A549 (cell line): Measurements from ENCODE around the gene PACS1.

Experiments
- CHD4 ChIP-seq: fragments of 200-600 bp; sonication (generic); IDR thresholded peaks from 2 replicates; pipeline ENCODE4 v1.6.1; 2016; ENCODE audit warnings: antibody characterized with exemption, mild to moderate bottlenecking, borderline replicate concordance
- EP300 ChIP-seq, 2 experiments: fragments of >200 bp; sonication (Bioruptor Twin); formaldehyde crosslinking; IDR thresholded peaks; 2 replicates in 1 of 2; 3 replicates in 1 of 2; pipeline ENCODE4 v1.6.1; 2016 to 2017
- FOSB ChIP-seq: fragments of 250-450 bp; sonication (Bioruptor Pico); IDR thresholded peaks from 2 replicates; pipeline ENCODE4 v1.5.0; 2020; ENCODE audit warnings: mild to moderate bottlenecking, moderate library complexity
- JUNB ChIP-seq: fragments of >200 bp; sonication (Bioruptor Twin); formaldehyde crosslinking; IDR thresholded peaks from 2 replicates; pipeline ENCODE4 v1.6.1; 2016
- KDM1A ChIP-seq: fragments of 200-600 bp; sonication (generic); IDR thresholded peaks from 2 replicates; pipeline ENCODE4 v1.6.1; 2016; ENCODE audit warnings: low read depth, mild to moderate bottlenecking
- MAZ ChIP-seq: fragments of 150-350 bp; IDR thresholded peaks from 2 replicates; pipeline ENCODE4 v1.6.1; 2014; ENCODE audit warnings: antibody characterized with exemption, low read depth, low read length, borderline replicate concordance
- POLR2A ChIP-seq: IDR thresholded peaks from 2 replicates; pipeline ENCODE4 v1.6.1; 2012; ENCODE audit warnings: mild to moderate bottlenecking, low read length
- RFX5 ChIP-seq: fragments of 450-650 bp; IDR thresholded peaks from 2 replicates; pipeline ENCODE4 v1.7.1; 2014; ENCODE audit warnings: antibody characterized with exemption, mild to moderate bottlenecking, moderate library complexity
- TF ChIP-seq, protein P1 (sequence below): fragments of >200 bp; sonication (Bioruptor Twin); formaldehyde crosslinking; IDR thresholded peaks from 3 replicates; pipeline ENCODE4 v1.5.1; 2016
- TF ChIP-seq, protein P2 (sequence below): IDR thresholded peaks from 2 replicates; pipeline ENCODE4 v1.6.1; 2012; ENCODE audit warnings: low read depth, borderline replicate concordance

GRCh38 chr11:66272596-66272995, 202.5 kb downstream of the PACS1 start:
- TF ChIP-seq, protein P1, sequence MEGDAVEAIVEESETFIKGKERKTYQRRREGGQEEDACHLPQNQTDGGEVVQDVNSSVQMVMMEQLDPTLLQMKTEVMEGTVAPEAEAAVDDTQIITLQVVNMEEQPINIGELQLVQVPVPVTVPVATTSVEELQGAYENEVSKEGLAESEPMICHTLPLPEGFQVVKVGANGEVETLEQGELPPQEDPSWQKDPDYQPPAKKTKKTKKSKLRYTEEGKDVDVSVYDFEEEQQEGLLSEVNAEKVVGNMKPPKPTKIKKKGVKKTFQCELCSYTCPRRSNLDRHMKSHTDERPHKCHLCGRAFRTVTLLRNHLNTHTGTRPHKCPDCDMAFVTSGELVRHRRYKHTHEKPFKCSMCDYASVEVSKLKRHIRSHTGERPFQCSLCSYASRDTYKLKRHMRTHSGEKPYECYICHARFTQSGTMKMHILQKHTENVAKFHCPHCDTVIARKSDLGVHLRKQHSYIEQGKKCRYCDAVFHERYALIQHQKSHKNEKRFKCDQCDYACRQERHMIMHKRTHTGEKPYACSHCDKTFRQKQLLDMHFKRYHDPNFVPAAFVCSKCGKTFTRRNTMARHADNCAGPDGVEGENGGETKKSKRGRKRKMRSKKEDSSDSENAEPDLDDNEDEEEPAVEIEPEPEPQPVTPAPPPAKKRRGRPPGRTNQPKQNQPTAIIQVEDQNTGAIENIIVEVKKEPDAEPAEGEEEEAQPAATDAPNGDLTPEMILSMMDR = no peak
- TF ChIP-seq JUNB (no peak), KDM1A (no peak), FOSB (CRISPR knock-in tag) (no peak), MAZ (no peak), CHD4 (no peak), RFX5 (no peak), POLR2A (no peak), EP300 (IDR thresholded peaks at IDR 0.05) (no peak)
- TF ChIP-seq, protein P2, sequence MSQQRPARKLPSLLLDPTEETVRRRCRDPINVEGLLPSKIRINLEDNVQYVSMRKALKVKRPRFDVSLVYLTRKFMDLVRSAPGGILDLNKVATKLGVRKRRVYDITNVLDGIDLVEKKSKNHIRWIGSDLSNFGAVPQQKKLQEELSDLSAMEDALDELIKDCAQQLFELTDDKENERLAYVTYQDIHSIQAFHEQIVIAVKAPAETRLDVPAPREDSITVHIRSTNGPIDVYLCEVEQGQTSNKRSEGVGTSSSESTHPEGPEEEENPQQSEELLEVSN = no peak
